ENCODE results near the gene CUX1. TPM values are rescaled to one million over a fixed set of nuclear protein-coding genes. Genes with fewer than 3 reads are reported as not detected.
"Not testable (repeated sequence)": the region's sequence is repeated elsewhere in the genome, so short reads cannot be mapped to it uniquely, and the experiment has no call there.

CUX1 gene
- total and polyA plus RNA-seq, 2 of the 13 experiments (the other 11 are each of a cell fraction or from before 2014, with no cell fraction given): 13.7 to 14.9 TPM

- no peak for TF ChIP-seq DRAP1 (CRISPR knock-in tag; IDR thresholded peaks at IDR 0.05)
- TF ChIP-seq TP53 (CRISPR knock-in tag; conservative IDR thresholded peaks at IDR 0.05): no peak
- TF ChIP-seq ZNF33A (CRISPR knock-in tag; IDR thresholded peaks at IDR 0.05; ENCODE audit: borderline replicate concordance): no peak
- TF ChIP-seq REXO4 (CRISPR knock-in tag; IDR thresholded peaks at IDR 0.05; ENCODE audit: borderline replicate concordance): no peak
- TF ChIP-seq ZBTB21 (CRISPR knock-in tag; IDR thresholded peaks at IDR 0.05): no peak
- TF ChIP-seq KLF12 (CRISPR knock-in tag; IDR thresholded peaks at IDR 0.05; ENCODE audit: borderline replicate concordance): no peak
Measured at GRCh38 chr7:101833799-101834198, 16.4 kb downstream of the CUX1 start (continued).

DNA sequence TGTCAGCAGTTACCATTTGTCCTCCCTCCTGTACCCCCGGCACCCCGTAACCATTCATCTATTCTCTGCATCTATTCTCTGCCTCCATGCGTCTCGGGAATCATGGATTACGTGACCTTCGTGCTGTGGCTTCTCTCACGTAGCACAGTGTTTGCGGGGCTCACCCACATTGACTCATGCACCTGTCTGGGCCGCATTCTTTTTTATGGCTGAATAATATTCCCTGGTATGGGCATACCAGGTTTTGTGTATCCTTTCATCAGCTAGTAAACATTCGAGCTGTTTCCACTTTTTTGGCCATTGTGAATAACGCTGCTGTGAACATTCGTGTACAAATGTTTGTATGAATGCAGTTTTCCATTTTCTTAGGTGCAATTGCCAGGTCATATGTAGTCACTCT, 17.7 kb downstream of the CUX1 start:
- Histone ChIP-seq H3K27me3 (ENCODE audit: control insufficient read depth in 1 of 2, insufficient read depth in 2 of 2, low read length in 2 of 2) (no peaks in the 10 kb centered on the region), H2AFZ (ENCODE audit: low read length) (no peak overlapping the region), H3K9ac (ENCODE audit: insufficient read depth, low read depth, low read length) (no peak overlapping the region), H3K27ac (ENCODE audit: extremely low read length, insufficient read depth, low read length) (no peak overlapping the region), H4K20me1 (ENCODE audit: insufficient read depth, low read length) (peaks cover 26% of the 10 kb centered on the region), H3K36me3 (replicated peaks in 1 of 2; ENCODE audit: control insufficient read depth in 1 of 2, insufficient read depth in 2 of 2, low read length in 2 of 2) (peaks cover 0 to 3% of the 10 kb centered on the region in 2 experiments; a peak in 1 of 5 replicates), H3K4me3 (replicated peaks in 1 of 3; ENCODE audit: insufficient read depth in 1 of 3, low read depth in 2 of 3, low read length in 3 of 3) (no peak overlapping the region), H3K4me2 (ENCODE audit: low read depth, low read length) (no peak overlapping the region), H3K79me2 (ENCODE audit: insufficient read depth, low read length) (peaks cover 81% of the 10 kb centered on the region), H3K9me3 (ENCODE audit: low read length) (no peaks in the 10 kb centered on the region), H3K4me1 (ENCODE audit: insufficient read depth, low read length) (0 out of 2 replicates have a peak, but pooled peaks cover 8% of the 10 kb centered on the region)
- DNase-seq (ENCODE audit: low spot score) (no peak), ATAC-seq (no peak), FAIRE-seq (no peak)
- in situ Hi-C loops (cut with HindIII; ENCODE audit: extremely low pct_ligation_motif_present, low pct_unique_long_range_greater_than_20kb) (no loop called here), intact Hi-C loops (cut with micrococcal nuclease; ENCODE audit: unreplicated experiment) (no loop called here)
- CTCF ChIA-PET (ENCODE audit: low intra/inter-chr PET ratio, low total read pairs): no interaction called here
- POLR2A ChIA-PET: no interaction called here
- 98% methylated on average over 12 of the region's 12 CpGs for WGBS (ENCODE audit: low lambda C conversion rate)
- BruUV-seq (replicated peaks): no TSS peak
- TF ChIP-seq, protein P1, sequence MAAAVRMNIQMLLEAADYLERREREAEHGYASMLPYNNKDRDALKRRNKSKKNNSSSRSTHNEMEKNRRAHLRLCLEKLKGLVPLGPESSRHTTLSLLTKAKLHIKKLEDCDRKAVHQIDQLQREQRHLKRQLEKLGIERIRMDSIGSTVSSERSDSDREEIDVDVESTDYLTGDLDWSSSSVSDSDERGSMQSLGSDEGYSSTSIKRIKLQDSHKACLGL (CRISPR knock-in tag; IDR thresholded peaks at IDR 0.05): no peak
- TF ChIP-seq ZBTB33 (CRISPR knock-in tag; IDR thresholded peaks at IDR 0.05): no peak
- TF ChIP-seq ZNF160 (CRISPR knock-in tag; IDR thresholded peaks at IDR 0.05): no peak
- TF ChIP-seq ZNF550 (CRISPR knock-in tag; IDR thresholded peaks at IDR 0.05; ENCODE audit: borderline replicate concordance): no peak
- no peak for TF ChIP-seq ZNF329 (CRISPR knock-in tag; IDR thresholded peaks at IDR 0.05; ENCODE audit: low read depth)
- no peak for TF ChIP-seq GATAD2A (CRISPR knock-in tag; IDR thresholded peaks at IDR 0.05)
- no peak for TF ChIP-seq RARA (CRISPR knock-in tag; IDR thresholded peaks at IDR 0.05)

GRCh38 chr7:101837433-101837832, 20.0 kb downstream of the CUX1 start:
- intact Hi-C loops (cut with micrococcal nuclease; ENCODE audit: unreplicated experiment); H3K4me3 ChIP-seq (replicated peaks in 1 of 3; ENCODE audit: insufficient read depth in 1 of 3, low read depth in 2 of 3, low read length in 3 of 3); H3K9me3 ChIP-seq (ENCODE audit: low read length); H3K9ac ChIP-seq (ENCODE audit: insufficient read depth, low read depth, low read length); H3K4me1 ChIP-seq (ENCODE audit: insufficient read depth, low read length); H2AFZ ChIP-seq (ENCODE audit: low read length); in situ Hi-C loops (cut with HindIII; ENCODE audit: extremely low pct_ligation_motif_present, low pct_unique_long_range_greater_than_20kb); FAIRE-seq; H3K36me3 ChIP-seq (replicated peaks in 1 of 2; ENCODE audit: control insufficient read depth in 1 of 2, insufficient read depth in 2 of 2, low read length in 2 of 2); CTCF ChIA-PET (ENCODE audit: low intra/inter-chr PET ratio, low total read pairs); ATAC-seq; BruUV-seq (replicated peaks); POLR2A ChIA-PET; H3K27ac ChIP-seq (ENCODE audit: extremely low read length, insufficient read depth, low read length); H3K4me2 ChIP-seq (ENCODE audit: low read depth, low read length); H3K27me3 ChIP-seq (ENCODE audit: control insufficient read depth in 1 of 2, insufficient read depth in 2 of 2, low read length in 2 of 2); DNase-seq (ENCODE audit: low spot score): not testable (repeated sequence)
- 96% methylated on average over 7 of the region's 7 CpGs for WGBS (ENCODE audit: low lambda C conversion rate)
- peaks cover 79% of the 10 kb centered on the region for H3K79me2 ChIP-seq (ENCODE audit: insufficient read depth, low read length)
- peaks cover 13% of the 10 kb centered on the region; the same call in 1 of the 2 replicates for H4K20me1 ChIP-seq (ENCODE audit: insufficient read depth, low read length)
